Measurements from ENCODE around the gene DPEP2.

Gene DPEP2

DNA sequence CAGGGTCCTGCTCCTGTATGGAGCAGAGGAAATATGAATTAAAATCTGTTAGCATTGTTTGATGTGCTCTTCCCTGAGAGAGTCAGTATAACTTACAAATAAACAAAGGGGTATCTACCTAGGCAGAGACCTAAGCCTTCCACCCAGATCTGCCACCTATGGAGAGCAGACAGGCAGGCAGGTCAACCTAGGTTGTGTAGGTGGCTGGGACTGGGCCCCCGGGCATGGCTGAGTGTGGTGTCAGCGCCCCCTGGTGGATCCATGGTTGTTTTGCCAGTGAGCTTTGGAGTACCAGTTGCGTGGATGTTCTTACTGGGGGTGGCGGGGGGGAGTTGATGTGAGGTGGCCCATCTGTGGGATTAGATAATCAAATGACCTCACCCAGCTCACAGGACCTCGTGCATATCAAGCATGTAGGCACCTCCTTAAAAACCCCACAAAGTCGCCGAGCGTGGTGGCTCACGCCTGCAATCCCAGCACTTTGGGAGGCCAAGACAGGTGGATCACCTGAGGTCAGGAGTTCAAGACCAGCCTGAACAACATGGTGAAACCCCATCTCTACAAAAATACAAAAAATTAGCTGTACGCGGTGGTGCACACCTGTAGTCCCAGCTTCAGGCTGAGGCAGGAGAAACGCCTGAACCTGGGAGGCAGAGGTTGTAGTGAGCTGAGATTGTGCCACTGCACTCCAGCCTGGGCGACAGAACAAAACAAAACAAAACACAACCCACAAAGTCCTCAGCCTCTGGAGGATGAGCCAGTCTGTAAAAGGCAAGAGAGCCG is 41.4 kb upstream of the DPEP2 start:
- TF ChIP-seq TEAD4 (IDR thresholded peaks at IDR 0.05) (no peak), RAD21 (IDR thresholded peaks at IDR 0.05; ENCODE audit: low read depth) (peak; percentile 93)

DNA sequence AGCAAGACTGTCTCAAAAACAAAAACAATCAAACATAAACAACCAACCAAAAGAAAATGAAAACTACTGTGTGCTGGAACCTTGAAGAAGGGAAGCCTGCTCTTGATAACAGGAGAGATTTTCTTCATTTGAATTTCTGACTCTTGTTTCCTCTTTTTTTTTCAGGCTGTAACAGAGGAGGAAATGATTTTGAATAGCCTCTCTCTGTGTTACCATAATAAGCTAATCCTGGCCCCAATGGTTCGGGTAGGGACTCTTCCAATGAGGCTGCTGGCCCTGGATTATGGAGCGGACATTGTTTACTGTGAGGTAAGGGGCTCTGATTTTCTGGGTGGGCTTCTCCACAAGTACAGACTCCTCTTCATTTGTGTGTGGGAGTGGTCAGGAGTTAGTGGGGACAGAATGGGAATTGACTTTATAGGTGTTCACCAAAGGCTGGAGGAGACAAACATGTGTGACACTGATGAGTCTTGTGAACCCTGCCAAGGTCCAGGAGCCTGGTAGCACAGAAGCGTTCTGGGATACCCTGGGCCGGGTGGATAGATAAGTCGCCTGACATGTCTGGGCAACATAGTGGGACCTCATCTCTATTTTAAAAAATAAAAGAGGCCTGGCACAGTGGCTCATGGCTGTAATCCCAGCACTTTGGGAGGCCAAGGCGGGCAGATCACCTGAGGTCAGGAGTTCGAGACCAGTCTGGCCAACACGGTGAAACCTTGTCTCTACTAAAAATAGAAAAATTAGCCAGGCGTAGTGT is 38.7 kb upstream of the DPEP2 start:
- TF ChIP-seq, protein P1, sequence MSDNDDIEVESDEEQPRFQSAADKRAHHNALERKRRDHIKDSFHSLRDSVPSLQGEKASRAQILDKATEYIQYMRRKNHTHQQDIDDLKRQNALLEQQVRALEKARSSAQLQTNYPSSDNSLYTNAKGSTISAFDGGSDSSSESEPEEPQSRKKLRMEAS (IDR thresholded peaks at IDR 0.05) = no peak
- TF ChIP-seq, protein P2, sequence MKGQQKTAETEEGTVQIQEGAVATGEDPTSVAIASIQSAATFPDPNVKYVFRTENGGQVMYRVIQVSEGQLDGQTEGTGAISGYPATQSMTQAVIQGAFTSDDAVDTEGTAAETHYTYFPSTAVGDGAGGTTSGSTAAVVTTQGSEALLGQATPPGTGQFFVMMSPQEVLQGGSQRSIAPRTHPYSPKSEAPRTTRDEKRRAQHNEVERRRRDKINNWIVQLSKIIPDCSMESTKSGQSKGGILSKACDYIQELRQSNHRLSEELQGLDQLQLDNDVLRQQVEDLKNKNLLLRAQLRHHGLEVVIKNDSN (IDR thresholded peaks at IDR 0.05) = no peak
- TF ChIP-seq EGR1 (IDR thresholded peaks at IDR 0.05) = no peak
- TF ChIP-seq TAF1 (IDR thresholded peaks at IDR 0.05; ENCODE audit: low read depth) = no peak
- no peak for TF ChIP-seq TEAD4 (IDR thresholded peaks at IDR 0.05)
- TF ChIP-seq FOXM1 (IDR thresholded peaks at IDR 0.05; ENCODE audit: borderline replicate concordance, low read depth) = no peak
- no peak for TF ChIP-seq CREB1 (IDR thresholded peaks at IDR 0.05; ENCODE audit: low read depth)
- TF ChIP-seq EP300 (IDR thresholded peaks at IDR 0.05; ENCODE audit: borderline replicate concordance) = no peak

DNA sequence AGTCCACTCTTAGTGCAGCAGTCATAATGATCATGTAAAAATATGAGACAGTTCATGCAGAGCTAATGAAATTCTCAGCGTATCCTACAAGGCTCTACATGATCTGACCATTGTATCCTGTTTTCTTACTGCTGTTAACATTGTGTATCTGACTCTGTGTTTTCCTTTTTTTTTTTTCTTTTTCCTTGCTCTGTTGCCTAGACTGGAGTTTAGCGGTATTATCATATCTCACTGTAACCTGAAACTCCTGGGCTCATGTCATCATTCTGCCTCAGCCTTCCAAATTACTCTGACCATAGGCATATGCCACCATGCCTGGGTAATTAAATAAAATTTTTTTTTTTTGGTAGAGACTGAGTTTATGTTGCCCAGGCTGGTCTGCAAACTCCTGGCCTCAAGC is 35.9 kb upstream of the DPEP2 start:
- TF ChIP-seq CREB1 (IDR thresholded peaks at IDR 0.05; ENCODE audit: low read depth) = no peak
- no peak for TF ChIP-seq EP300 (IDR thresholded peaks at IDR 0.05; ENCODE audit: borderline replicate concordance)
- TF ChIP-seq, protein P1 (IDR thresholded peaks at IDR 0.05) = no peak
- TF ChIP-seq, protein P3, sequence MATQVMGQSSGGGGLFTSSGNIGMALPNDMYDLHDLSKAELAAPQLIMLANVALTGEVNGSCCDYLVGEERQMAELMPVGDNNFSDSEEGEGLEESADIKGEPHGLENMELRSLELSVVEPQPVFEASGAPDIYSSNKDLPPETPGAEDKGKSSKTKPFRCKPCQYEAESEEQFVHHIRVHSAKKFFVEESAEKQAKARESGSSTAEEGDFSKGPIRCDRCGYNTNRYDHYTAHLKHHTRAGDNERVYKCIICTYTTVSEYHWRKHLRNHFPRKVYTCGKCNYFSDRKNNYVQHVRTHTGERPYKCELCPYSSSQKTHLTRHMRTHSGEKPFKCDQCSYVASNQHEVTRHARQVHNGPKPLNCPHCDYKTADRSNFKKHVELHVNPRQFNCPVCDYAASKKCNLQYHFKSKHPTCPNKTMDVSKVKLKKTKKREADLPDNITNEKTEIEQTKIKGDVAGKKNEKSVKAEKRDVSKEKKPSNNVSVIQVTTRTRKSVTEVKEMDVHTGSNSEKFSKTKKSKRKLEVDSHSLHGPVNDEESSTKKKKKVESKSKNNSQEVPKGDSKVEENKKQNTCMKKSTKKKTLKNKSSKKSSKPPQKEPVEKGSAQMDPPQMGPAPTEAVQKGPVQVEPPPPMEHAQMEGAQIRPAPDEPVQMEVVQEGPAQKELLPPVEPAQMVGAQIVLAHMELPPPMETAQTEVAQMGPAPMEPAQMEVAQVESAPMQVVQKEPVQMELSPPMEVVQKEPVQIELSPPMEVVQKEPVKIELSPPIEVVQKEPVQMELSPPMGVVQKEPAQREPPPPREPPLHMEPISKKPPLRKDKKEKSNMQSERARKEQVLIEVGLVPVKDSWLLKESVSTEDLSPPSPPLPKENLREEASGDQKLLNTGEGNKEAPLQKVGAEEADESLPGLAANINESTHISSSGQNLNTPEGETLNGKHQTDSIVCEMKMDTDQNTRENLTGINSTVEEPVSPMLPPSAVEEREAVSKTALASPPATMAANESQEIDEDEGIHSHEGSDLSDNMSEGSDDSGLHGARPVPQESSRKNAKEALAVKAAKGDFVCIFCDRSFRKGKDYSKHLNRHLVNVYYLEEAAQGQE (IDR thresholded peaks at IDR 0.05; ENCODE audit: low read depth) = no peak
- no peak for TF ChIP-seq TEAD4 (IDR thresholded peaks at IDR 0.05)
- TF ChIP-seq TAF1 (IDR thresholded peaks at IDR 0.05; ENCODE audit: low read depth) = no peak

DNA sequence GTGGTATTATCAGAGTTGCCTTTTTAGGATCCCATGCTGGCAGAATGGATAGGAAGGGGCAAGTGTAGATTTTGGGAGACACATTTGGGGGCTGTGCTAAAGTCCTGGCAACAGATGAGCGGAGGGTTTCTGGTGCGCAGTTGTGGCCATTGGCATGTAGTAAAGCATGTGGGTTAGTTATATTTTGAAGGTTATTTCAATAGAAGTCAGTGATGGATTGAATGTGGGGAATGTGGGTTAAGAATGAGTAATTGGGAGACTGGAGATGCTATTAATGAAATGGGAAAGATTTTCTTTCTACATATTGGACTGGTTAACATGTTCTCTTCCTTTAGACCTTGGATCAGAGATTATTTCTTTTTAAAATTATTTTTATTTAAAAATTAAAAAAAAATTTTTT is 33.8 kb upstream of the DPEP2 start:
- TF ChIP-seq, protein P2 (IDR thresholded peaks at IDR 0.05) = no peak
- TF ChIP-seq ZBTB7A (IDR thresholded peaks at IDR 0.05; ENCODE audit: low read depth) = no peak
- no peak for TF ChIP-seq YY1 (IDR thresholded peaks at IDR 0.05; ENCODE audit: low read depth)
- TF ChIP-seq TCF12 (IDR thresholded peaks at IDR 0.05; ENCODE audit: low read depth) = no peak
- no peak for TF ChIP-seq EP300 (IDR thresholded peaks at IDR 0.05; ENCODE audit: borderline replicate concordance)
- TF ChIP-seq EGR1 (IDR thresholded peaks at IDR 0.05) = no peak
- TF ChIP-seq FOXM1 (IDR thresholded peaks at IDR 0.05; ENCODE audit: borderline replicate concordance, low read depth) = no peak

DNA sequence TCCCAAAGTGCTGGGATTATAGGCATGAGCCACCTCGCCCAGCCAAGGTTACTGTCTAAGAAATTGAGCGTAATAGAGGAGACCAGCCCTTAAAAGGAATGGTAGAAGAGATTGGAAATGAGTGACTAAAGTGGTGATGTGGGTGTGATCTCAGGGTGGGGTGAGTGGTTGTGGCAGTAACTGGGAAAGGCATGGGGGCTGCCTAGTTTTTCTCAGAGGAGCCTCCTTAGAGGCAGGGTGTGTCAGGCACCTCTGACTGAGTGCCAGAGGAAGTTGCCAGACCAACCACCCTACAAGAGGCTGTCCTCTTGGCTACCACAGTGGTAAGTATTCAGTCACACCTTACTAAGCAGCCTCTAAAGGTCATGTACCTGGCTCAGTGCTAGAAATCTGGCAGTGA is 32.7 kb upstream of the DPEP2 start:
- no peak for TF ChIP-seq TAF1 (IDR thresholded peaks at IDR 0.05; ENCODE audit: low read depth)
- TF ChIP-seq, protein P2 (IDR thresholded peaks at IDR 0.05) = no peak
- no peak for TF ChIP-seq NFIC (IDR thresholded peaks at IDR 0.05)
- TF ChIP-seq RAD21 (IDR thresholded peaks at IDR 0.05; ENCODE audit: low read depth) = no peak
- no peak for TF ChIP-seq EGR1 (IDR thresholded peaks at IDR 0.05)
- TF ChIP-seq ZBTB7A (IDR thresholded peaks at IDR 0.05; ENCODE audit: low read depth) = no peak
- TF ChIP-seq, protein P1 (IDR thresholded peaks at IDR 0.05) = no peak
- TF ChIP-seq FOXM1 (IDR thresholded peaks at IDR 0.05; ENCODE audit: borderline replicate concordance, low read depth) = no peak
- no peak for TF ChIP-seq CREB1 (IDR thresholded peaks at IDR 0.05; ENCODE audit: low read depth)
- TF ChIP-seq TEAD4 (IDR thresholded peaks at IDR 0.05) = no peak

DNA sequence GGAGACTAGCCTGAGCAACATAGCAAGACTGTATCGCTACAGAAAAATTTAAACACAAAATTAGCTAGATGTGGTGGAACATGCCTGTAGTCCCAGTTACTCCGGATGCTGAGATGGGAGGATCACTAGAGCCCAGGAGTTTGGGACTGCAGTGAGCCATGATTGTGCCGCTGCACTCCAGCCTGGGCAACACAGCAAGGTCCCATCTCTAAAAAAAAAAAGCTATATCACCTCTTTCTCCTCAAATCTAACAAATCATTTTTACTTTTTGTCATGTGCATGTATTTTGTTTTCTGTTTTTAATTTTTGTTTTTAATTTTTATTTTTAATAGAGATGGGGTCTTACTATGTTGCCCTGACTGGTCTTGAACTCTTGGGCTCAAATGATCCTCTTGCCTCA is 29.7 kb upstream of the DPEP2 start:
- TF ChIP-seq YY1 (IDR thresholded peaks at IDR 0.05; ENCODE audit: low read depth) (no peak), ZBTB7A (IDR thresholded peaks at IDR 0.05; ENCODE audit: low read depth) (no peak), CEBPB (IDR thresholded peaks at IDR 0.05) (no peak), TAF1 (IDR thresholded peaks at IDR 0.05; ENCODE audit: low read depth) (no peak), NFIC (IDR thresholded peaks at IDR 0.05) (no peak), EP300 (IDR thresholded peaks at IDR 0.05; ENCODE audit: borderline replicate concordance) (no peak), RAD21 (IDR thresholded peaks at IDR 0.05; ENCODE audit: low read depth) (no peak), FOXM1 (IDR thresholded peaks at IDR 0.05; ENCODE audit: borderline replicate concordance, low read depth) (no peak), EGR1 (IDR thresholded peaks at IDR 0.05) (no peak), CREB1 (IDR thresholded peaks at IDR 0.05; ENCODE audit: low read depth) (no peak), TCF12 (IDR thresholded peaks at IDR 0.05; ENCODE audit: low read depth) (no peak)
- TF ChIP-seq, protein P2 (IDR thresholded peaks at IDR 0.05) = no peak
- TF ChIP-seq, protein P3 (IDR thresholded peaks at IDR 0.05; ENCODE audit: low read depth) = no peak
- TF ChIP-seq, protein P1 (IDR thresholded peaks at IDR 0.05) = no peak

All from Ishikawa (cell line).